ENCODE results near the gene FOXC1.

- no peak for TF ChIP-seq CTCF (conservative IDR thresholded peaks at IDR 0.05; ENCODE audit: low read length)
- no peak for TF ChIP-seq EZH2phosphoT487 (IDR thresholded peaks at IDR 0.05; ENCODE audit: borderline replicate concordance, low read depth, low read length)
Observed at GRCh38 chr6:1627827-1628560, 18.3 kb downstream of the FOXC1 start.
